DOHH2 (cell line): ENCODE data around the gene ERBB2.

ENCODE experiments used
- H3F3A ChIP-seq: fragments of 200-600 bp; sonication (generic), shearing (Covaris generic); 2 replicates; pipeline ENCODE4 v1.6.0; 2016; ENCODE audit warnings: antibody characterized with exemption, mild to moderate bottlenecking; ENCODE audit not compliant: control insufficient read depth, insufficient read depth
- H3K27ac ChIP-seq: fragments of 200-600 bp; sonication (generic); 2 replicates; pipeline ENCODE4 v1.5.1; 2014; ENCODE audit warnings: low read depth, mild to moderate bottlenecking, low read length, moderate library complexity
- H3K27me3 ChIP-seq: fragments of 200-600 bp; sonication (generic); 2 replicates; pipeline ENCODE4 v1.6.1; 2014; ENCODE audit warnings: mild to moderate bottlenecking, low read length, mixed read lengths; ENCODE audit not compliant: control insufficient read depth
- H3K36me3 ChIP-seq: fragments of 200-600 bp; sonication (generic); 2 replicates; pipeline ENCODE4 v1.6.1; 2014; ENCODE audit warnings: mild to moderate bottlenecking, low read length, moderate library complexity, mixed read lengths; ENCODE audit not compliant: control insufficient read depth
- H3K4me1 ChIP-seq: fragments of 200-600 bp; sonication (generic); 2 replicates; pipeline ENCODE4 v1.6.1; 2014; ENCODE audit warnings: mild to moderate bottlenecking, low read length, mixed read lengths; ENCODE audit not compliant: control insufficient read depth
- H3K4me2 ChIP-seq: fragments of 200-600 bp; sonication (generic); 2 replicates; pipeline ENCODE4 v1.6.0; 2014; ENCODE audit warnings: mild to moderate bottlenecking, low read length, moderate library complexity
- H3K4me3 ChIP-seq: fragments of 200-600 bp; sonication (generic); 2 replicates; pipeline ENCODE4 v1.5.1; 2014; ENCODE audit warnings: mild to moderate bottlenecking, low read length, mixed read lengths
- H3K79me2 ChIP-seq: fragments of 200-600 bp; sonication (generic); 2 replicates; pipeline ENCODE4 v1.6.1; 2014; ENCODE audit warnings: mild to moderate bottlenecking, low read length, mixed read lengths; ENCODE audit not compliant: control insufficient read depth
- H3K9me2 ChIP-seq: fragments of 200-600 bp; sonication (generic); replicated peaks from 2 replicates; pipeline ENCODE4 v1.6.1; 2014; ENCODE audit warnings: mild to moderate bottlenecking, low read length, mixed read lengths; ENCODE audit not compliant: control insufficient read depth
- H3K9me3 ChIP-seq: fragments of 200-600 bp; sonication (generic); 2 replicates; pipeline ENCODE4 v1.6.1; 2014; ENCODE audit warnings: antibody characterized with exemption, low read length, mixed read lengths; ENCODE audit not compliant: control insufficient read depth, insufficient read depth
- H4K20me1 ChIP-seq: fragments of 200-600 bp; sonication (generic); 2 replicates; pipeline ENCODE4 v1.6.0; 2014; ENCODE audit warnings: low read depth, mild to moderate bottlenecking, antibody characterized with exemption, low read length, moderate library complexity; ENCODE audit not compliant: control insufficient read depth, insufficient read depth
- CTCF ChIP-seq: fragments of 200-600 bp; sonication (generic); IDR thresholded peaks from one replicate; pipeline ENCODE4 v1.5.1; 2014; ENCODE audit warnings: antibody characterized with exemption, mild to moderate bottlenecking, low read depth, low read length; ENCODE audit not compliant: poor library complexity, severe bottlenecking
- EZH2phosphoT487 ChIP-seq: fragments of 200-600 bp; sonication (generic); IDR thresholded peaks from 2 replicates; pipeline ENCODE4 v1.6.1; 2017; ENCODE audit warnings: borderline replicate concordance, mild to moderate bottlenecking, antibody characterized with exemption, low read length, moderate library complexity, mixed read lengths

Gene ERBB2

GRCh38 chr17:39684369-39685192 lies 15.3 kb upstream of the ERBB2 start:
- H3K9me2 ChIP-seq: no peaks in the 10 kb centered on the region
- no peaks in the 10 kb centered on the region for H3K36me3 ChIP-seq
- no peak overlapping the region for H3K4me3 ChIP-seq
- H3K79me2 ChIP-seq: peaks cover 3% of the 10 kb centered on the region; the same call in 1 of the 2 replicates
- no peaks in the 10 kb centered on the region for H4K20me1 ChIP-seq
- H3F3A ChIP-seq: peaks cover 9% of the 10 kb centered on the region
- TF ChIP-seq EZH2phosphoT487 (no peak), CTCF (no peak)
- H3K27ac ChIP-seq: no peak overlapping the region
- H3K27me3 ChIP-seq: no peaks in the 10 kb centered on the region
- no peak overlapping the region for H3K4me2 ChIP-seq
- H3K9me3 ChIP-seq: no peaks in the 10 kb centered on the region
- H3K4me1 ChIP-seq: peaks cover 37% of the 10 kb centered on the region

- Histone ChIP-seq H3K27ac (peak overlapping the region; percentile 74), H3K79me2 (peaks cover 3% of the 10 kb centered on the region; the same call in 1 of the 2 replicates), H4K20me1 (no peaks in the 10 kb centered on the region)
Measured at GRCh38 chr17:39687101-39687545, 12.7 kb upstream of the ERBB2 start.

GRCh38 chr17:39687546-39688474 lies 12.1 kb upstream of the ERBB2 start, which contains the start of gene PGAP3:
PGAP3 (minus strand) TSS chr17:39688057; CDS start chr17:39688014, 43 bp downstream.
- H3K27me3 ChIP-seq: no peaks in the 10 kb centered on the region
- H4K20me1 ChIP-seq: no peaks in the 10 kb centered on the region
- no peak for TF ChIP-seq EZH2phosphoT487
- peak; percentile 49 for TF ChIP-seq CTCF
- peaks cover 19% of the 10 kb centered on the region for H3K4me1 ChIP-seq
- H3K27ac ChIP-seq: peak within 1 kb of the TSS; percentile 74
- no peaks in the 10 kb centered on the region for H3K9me3 ChIP-seq
- peaks cover 3% of the 10 kb centered on the region; the same call in 1 of the 2 replicates for H3K79me2 ChIP-seq
- H3K36me3 ChIP-seq: no peaks in the 10 kb centered on the region
- peak within 1 kb of the TSS; percentile 80 for H3K4me3 ChIP-seq
- H3K9me2 ChIP-seq: no peaks in the 10 kb centered on the region
- H3F3A ChIP-seq: peaks cover 9% of the 10 kb centered on the region
- peak within 1 kb of the TSS; percentile 87 for H3K4me2 ChIP-seq

More at GRCh38 chr17:39687101-39687545, 12.7 kb upstream of the ERBB2 start:
- Histone ChIP-seq H3K4me2 (peak overlapping the region; percentile 87), H3K36me3 (no peaks in the 10 kb centered on the region), H3K9me2 (no peaks in the 10 kb centered on the region), H3K9me3 (no peaks in the 10 kb centered on the region), H3K4me3 (peak overlapping the region; percentile 80), H3K27me3 (no peaks in the 10 kb centered on the region), H3K4me1 (peaks cover 19% of the 10 kb centered on the region), H3F3A (peaks cover 9% of the 10 kb centered on the region)
- no peak for TF ChIP-seq EZH2phosphoT487
- no peak for TF ChIP-seq CTCF
